H1 (cell line): ENCODE results near the gene MIEF2. TPM values are rescaled to one million over a fixed set of nuclear protein-coding genes. Genes with fewer than 3 reads are reported as not detected.

Source experiments
- CTCF ChIA-PET: fragments of 300-600 bp; sonication (Branson Sonifier 250); formaldehyde crosslinking; loops from one replicate; lab custom pipeline; 2021; ENCODE audit not compliant: partially characterized antibody; lab: Charles Lee
- POLR2A ChIA-PET: fragments of 300-600 bp; sonication (Branson Sonifier 250); formaldehyde crosslinking; loops from one replicate; lab custom pipeline; 2021; ENCODE audit warnings: inconsistent platforms; ENCODE audit not compliant: partially characterized antibody; lab: Charles Lee
- DNase-seq, 2 experiments: peaks; one replicate each; pipeline versions ENCODE4 v3.0.0 to v3.0.0-alpha.2; 2010 to 2022; ENCODE audit warnings: low spot score in 2 of 2, low read depth in 1 of 2, mixed read lengths in 1 of 2
- FAIRE-seq: peaks from 2 replicates; lab custom pipeline; 2011; peaks lifted over from hg19 to GRCh38; lab: Jason Lieb, UNC
- H2AFZ ChIP-seq: 2 replicates; pipeline ENCODE4 v1.8.1; 2012; ENCODE audit warnings: low read length, inconsistent platforms
- H2AK5ac ChIP-seq: 2 replicates; pipeline ENCODE4 v1.6.1; 2013; ENCODE audit warnings: low read depth, low read length
- H2BK120ac ChIP-seq: replicated peaks from 2 replicates; pipeline ENCODE3; 2013; ENCODE audit warnings: low read depth, low read length, inconsistent platforms
- H2BK12ac ChIP-seq: 2 replicates; pipeline ENCODE4 v1.6.1; 2013; ENCODE audit warnings: low read depth, low read length
- H2BK15ac ChIP-seq: 2 replicates; pipeline ENCODE4 v1.6.1; 2013; ENCODE audit warnings: low read length
- H2BK20ac ChIP-seq: 2 replicates; pipeline ENCODE4 v1.6.1; 2013; ENCODE audit warnings: low read length
- H2BK5ac ChIP-seq: 2 replicates; pipeline ENCODE4 v1.6.1; 2013; ENCODE audit warnings: low read depth, low read length
- H3K14ac ChIP-seq: 2 replicates; pipeline ENCODE4 v1.6.1; 2013; ENCODE audit warnings: inconsistent platforms; ENCODE audit not compliant: insufficient read length
- H3K18ac ChIP-seq: 2 replicates; pipeline ENCODE4 v1.6.1; 2013; ENCODE audit warnings: low read length; ENCODE audit errors: extremely low read depth
- H3K23ac ChIP-seq: 2 replicates; pipeline ENCODE4 v1.6.1; 2013; ENCODE audit warnings: inconsistent platforms; ENCODE audit not compliant: insufficient read length
- H3K23me2 ChIP-seq: 2 replicates; pipeline ENCODE4 v1.6.1; 2013; ENCODE audit warnings: low read depth, low read length
- H3K27ac ChIP-seq: 2 replicates; pipeline ENCODE4 v1.6.1; 2011; ENCODE audit warnings: low read depth, low read length, inconsistent platforms
- H3K27me3 ChIP-seq, 4 experiments: replicated peaks in 1 of 4; 1 replicate in 1 of 4; 2 replicates in 3 of 4; pipeline versions ENCODE4 v1.6.1 to v1.8.1; 2011 to 2013; ENCODE audit warnings: low read length in 3 of 4, mild to moderate bottlenecking in 3 of 4, inconsistent platforms in 2 of 4, mixed read lengths in 2 of 4, moderate library complexity in 1 of 4; ENCODE audit not compliant: control insufficient read depth in 3 of 4, insufficient read depth in 3 of 4; ENCODE audit errors: extremely low read depth in 1 of 4
- H3K36me3 ChIP-seq, 4 experiments: 2 replicates each; pipeline versions ENCODE4 v1.6.1 to v1.8.1; 2011 to 2013; ENCODE audit warnings: mild to moderate bottlenecking in 4 of 4, low read length in 3 of 4, moderate library complexity in 2 of 4, control low read depth in 1 of 4, inconsistent platforms in 1 of 4; ENCODE audit not compliant: insufficient read depth in 4 of 4, control insufficient read depth in 2 of 4
- H3K4ac ChIP-seq: replicated peaks from 2 replicates; pipeline ENCODE3; 2013; ENCODE audit warnings: low read length, low read depth, mixed read lengths, inconsistent platforms; ENCODE audit not compliant: insufficient read length
- H3K4me1 ChIP-seq, 4 experiments: replicated peaks in 1 of 4; 1 replicate in 1 of 4; 2 replicates in 3 of 4; pipeline versions ENCODE4 v1.6.1 to v1.8.1; 2011 to 2013; ENCODE audit warnings: low read length in 3 of 4, inconsistent platforms in 2 of 4, mixed read lengths in 1 of 4; ENCODE audit not compliant: insufficient read depth in 4 of 4, control insufficient read depth in 3 of 4
- H3K4me2 ChIP-seq, 2 experiments: 2 replicates each; pipeline versions ENCODE4 v1.6.1 to v1.8.1; 2011 to 2013; ENCODE audit warnings: low read depth in 2 of 2, low read length in 2 of 2, control low read depth in 1 of 2, inconsistent platforms in 1 of 2, mild to moderate bottlenecking in 1 of 2; ENCODE audit not compliant: insufficient read depth in 1 of 2
- H3K4me3 ChIP-seq, 4 experiments: fragments of 200-600, 300-600 bp in 1 of 4; sonication (generic), shearing (Covaris generic), sonication (Bioruptor Twin) in 1 of 4; 2 replicates each; pipeline versions ENCODE4 v1.5.1 to v1.8.1; 2011 to 2016; ENCODE audit warnings: low read length in 4 of 4, low read depth in 3 of 4, control low read depth in 2 of 4, inconsistent platforms in 2 of 4, mild to moderate bottlenecking in 2 of 4, mixed read lengths in 1 of 4, moderate library complexity in 1 of 4; ENCODE audit not compliant: insufficient read depth in 2 of 4; ENCODE audit errors: extremely low read depth in 1 of 4
- H3K56ac ChIP-seq: replicated peaks from 2 replicates; pipeline ENCODE3; 2013; ENCODE audit warnings: low read depth, mild to moderate bottlenecking, mixed read lengths, low read length, inconsistent platforms; ENCODE audit not compliant: insufficient read length
- H3K79me1 ChIP-seq: 2 replicates; pipeline ENCODE4 v1.6.1; 2013; ENCODE audit warnings: low read depth, low read length, control low read depth
- H3K79me2 ChIP-seq, 2 experiments: 2 replicates each; pipeline versions ENCODE4 v1.6.1 to v1.8.1; 2012 to 2013; ENCODE audit warnings: low read length in 2 of 2, mild to moderate bottlenecking in 2 of 2, inconsistent platforms in 1 of 2; ENCODE audit not compliant: insufficient read depth in 2 of 2, control insufficient read depth in 1 of 2
- H3K9ac ChIP-seq, 4 experiments: replicated peaks in 1 of 4; 1 replicate in 1 of 4; 2 replicates in 3 of 4; pipeline versions ENCODE4 v1.6.1 to v1.8.1; 2011 to 2013; ENCODE audit warnings: low read depth in 3 of 4, low read length in 3 of 4, control low read depth in 2 of 4, mild to moderate bottlenecking in 2 of 4, moderate library complexity in 2 of 4, inconsistent platforms in 1 of 4; ENCODE audit errors: extremely low read depth in 1 of 4
- H3K9me3 ChIP-seq, 2 experiments: 2 replicates each; pipeline versions ENCODE4 v1.6.1 to v1.8.1; 2012 to 2013; ENCODE audit warnings: mild to moderate bottlenecking in 2 of 2, moderate library complexity in 2 of 2, control low read depth in 1 of 2, inconsistent platforms in 1 of 2, low read depth in 1 of 2, low read length in 1 of 2, mixed read lengths in 1 of 2; ENCODE audit not compliant: insufficient read depth in 2 of 2
- H4K20me1 ChIP-seq, 2 experiments: replicated peaks in 1 of 2; 2 replicates each; pipeline versions ENCODE3 to v1.8.1; 2011 to 2013; ENCODE audit warnings: inconsistent platforms in 2 of 2, low read length in 2 of 2, mild to moderate bottlenecking in 1 of 2; ENCODE audit not compliant: insufficient read depth in 2 of 2, control insufficient read depth in 1 of 2
- H4K5ac ChIP-seq: 2 replicates; pipeline ENCODE4 v1.6.1; 2013; ENCODE audit warnings: low read length, low read depth, mixed read lengths, inconsistent platforms; ENCODE audit not compliant: insufficient read length
- H4K8ac ChIP-seq: 2 replicates; pipeline ENCODE4 v1.8.0; 2013; ENCODE audit warnings: mild to moderate bottlenecking, moderate library complexity, low read length, inconsistent platforms; ENCODE audit not compliant: insufficient read depth; ENCODE audit errors: extremely low read depth
- H4K91ac ChIP-seq: replicated peaks from 2 replicates; pipeline ENCODE3; 2013; ENCODE audit warnings: low read length, mixed read lengths, inconsistent platforms; ENCODE audit not compliant: insufficient read length
- CREB1 ChIP-seq: IDR thresholded peaks from 2 replicates; pipeline ENCODE4 v1.6.1; 2012; ENCODE audit warnings: inconsistent platforms
- EZH2 ChIP-seq: fragments of 200-600 bp; sonication (generic); IDR thresholded peaks from 2 replicates; pipeline ENCODE4 v1.7.1; 2012; ENCODE audit warnings: low read depth, mild to moderate bottlenecking, moderate library complexity, low read length, inconsistent platforms; ENCODE audit not compliant: severe bottlenecking
- JUND ChIP-seq: IDR thresholded peaks from 2 replicates; pipeline ENCODE4 v1.6.1; 2011; ENCODE audit warnings: mild to moderate bottlenecking, improper control_type of control experiment, low read length
- MAFK ChIP-seq: IDR thresholded peaks from 2 replicates; pipeline ENCODE4 v1.6.1; 2012; ENCODE audit warnings: low read depth, mild to moderate bottlenecking, improper control_type of control experiment, low read length
- NANOG ChIP-seq: IDR thresholded peaks from 2 replicates; pipeline ENCODE4 v1.6.1; 2011; ENCODE audit warnings: low read length, low read depth, mild to moderate bottlenecking, inconsistent platforms; ENCODE audit not compliant: insufficient read depth, poor library complexity, severe bottlenecking
- NRF1 ChIP-seq: IDR thresholded peaks from 2 replicates; pipeline ENCODE4 v1.6.1; 2011; ENCODE audit warnings: mild to moderate bottlenecking, low read depth, low read length, improper control_type of control experiment
- POLR2AphosphoS5 ChIP-seq: IDR thresholded peaks from 2 replicates; pipeline ENCODE4 v1.6.1; 2011; ENCODE audit warnings: low read depth, low read length
- RNF2 ChIP-seq: fragments of 200-900, 300-1000 bp; sonication (generic); IDR thresholded peaks from 2 replicates; pipeline ENCODE4 v1.7.1; 2016; ENCODE audit warnings: borderline replicate concordance, low read depth, mild to moderate bottlenecking, antibody characterized with exemption, low read length; ENCODE audit not compliant: poor library complexity, severe bottlenecking; ENCODE audit errors: missing control alignments
- SIN3A ChIP-seq, 2 experiments: IDR thresholded peaks in 1 of 2; conservative IDR thresholded peaks in 1 of 2; 2 replicates each; pipeline ENCODE4 v1.6.1; 2011 to 2012; ENCODE audit warnings: low read length in 2 of 2, improper control_type of control experiment in 1 of 2, low read depth in 1 of 2, mild to moderate bottlenecking in 1 of 2
- YY1 ChIP-seq: IDR thresholded peaks from 2 replicates; pipeline ENCODE4 v1.6.1; 2011; ENCODE audit warnings: low read depth, mild to moderate bottlenecking, low read length
- WGBS, 2 experiments: shearing (Covaris generic) in 1 of 2; methylation state at CpG; one replicate each; pipeline versions ENCODE4 v1.1.6 to v1.1.7; 2013 to 2015; ENCODE audit warnings: low lambda C conversion rate in 2 of 2, mixed read lengths in 2 of 2, inconsistent platforms in 1 of 2, low coverage in 1 of 2, missing lambda C conversion rate in 1 of 2; ENCODE audit not compliant: insufficient replicate concordance in 2 of 2, insufficient coverage in 1 of 2, insufficient read length in 1 of 2; ENCODE audit errors: extremely low coverage in 1 of 2, missing lambda C conversion rate in 1 of 2; 5-methylcytosine and 5-hydroxymethylcytosine counted together
- polyA plus RNA-seq, 7 experiments: library from polyadenylated mRNA; depleted of rRNA in 3 of 7; stranded (reverse) in 5 of 7; unstranded in 2 of 7; fragments of >200 nt in 5 of 7; fragments of 200-250 nt in 2 of 7; gene quantifications; 1 replicate in 5 of 7; 2 replicates in 1 of 7; 4 replicates in 1 of 7; pipeline versions ENCODE4 v1.2.1 to v1.2.3, GENCODE V29; 2011 to 2013; ENCODE audit warnings: missing spikeins in 2 of 7, mixed read lengths in 2 of 7
- total RNA-seq: library from RNA; stranded (reverse); fragmentation: NEBNext Ultra II Directional; extraction: Animal tissue kit (Norgen Biotek cat#: 25700); gene quantifications from 2 replicates; pipeline ENCODE4 v1.2.1, GENCODE V29; 2021

The MIEF2 gene
- total and polyA plus RNA-seq, 2 of the 8 experiments (the other 6 are each of a cell fraction or from before 2014, with no cell fraction given): 9.9 to 24.9 TPM

DNA sequence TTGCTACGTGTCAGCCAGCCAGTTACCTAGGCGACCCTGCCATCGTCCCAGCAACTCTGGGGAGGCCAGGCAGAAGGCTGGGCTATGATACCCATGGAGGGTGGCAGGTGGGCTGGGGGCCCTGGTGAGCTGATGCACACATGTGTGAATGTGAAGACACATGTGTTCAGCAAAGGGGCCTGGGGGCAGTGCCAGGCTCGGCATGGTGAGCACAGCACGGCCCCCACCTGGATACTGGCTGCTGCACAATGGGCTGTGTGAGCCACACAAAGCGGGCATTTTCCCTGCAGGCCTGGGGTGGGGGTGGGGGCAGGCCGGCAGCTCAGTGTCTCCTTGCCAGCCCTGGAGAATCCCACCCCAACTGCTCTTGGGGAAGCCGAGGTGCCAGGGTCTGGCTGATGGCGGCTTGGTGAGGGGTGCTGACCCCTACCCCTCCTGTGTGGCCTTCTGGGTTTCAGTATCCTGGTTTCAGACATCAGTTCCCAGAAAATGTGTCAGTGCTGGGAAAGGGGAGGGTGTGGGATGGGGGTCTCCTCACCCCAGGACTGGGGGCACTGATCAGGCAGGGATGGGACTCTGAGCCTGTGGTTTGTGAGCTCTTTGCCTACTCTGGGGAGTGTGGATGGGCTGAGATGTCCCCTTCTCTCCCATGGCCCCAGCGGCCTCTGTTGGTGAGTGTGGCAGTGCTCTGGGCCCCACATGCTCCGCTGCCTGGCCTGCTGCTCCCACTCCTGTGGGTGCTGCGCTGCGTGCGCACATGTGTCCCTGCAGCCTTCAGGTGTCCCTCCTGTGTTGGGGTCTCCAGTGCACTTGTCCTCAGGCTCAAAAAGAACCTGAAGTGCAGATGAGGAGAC lies 29.9 kb upstream of the MIEF2 start:
- H2BK12ac ChIP-seq: no peak overlapping the region
- H3K18ac ChIP-seq: no peak overlapping the region
- H3K27ac ChIP-seq: no peak overlapping the region
- H3K9me3 ChIP-seq: no peaks in the 10 kb centered on the region
- H4K5ac ChIP-seq: no peak overlapping the region
- no peak overlapping the region for H3K23ac ChIP-seq
- H3K14ac ChIP-seq: no peak overlapping the region
- no peak overlapping the region for H3K56ac ChIP-seq
- H3K79me1 ChIP-seq: peaks cover 50% of the 10 kb centered on the region
- peaks cover 15 to 30% (median 17%) of the 10 kb centered on the region in 4 experiments; a peak in 6 of 8 replicates for H3K36me3 ChIP-seq
- peaks cover 7% of the 10 kb centered on the region for H3K23me2 ChIP-seq
- H3K79me2 ChIP-seq: peaks cover 8 to 67% of the 10 kb centered on the region in 2 experiments
- POLR2A ChIA-PET: interaction anchor here (0.6 to 3.6 kb wide), 7 partner anchors 12 to 48 kb away, joined by 3 to 14 read pairs (median 5); partner anchors contain the start of genes FLII and MIEF2
- no peaks in the 10 kb centered on the region for H3K27me3 ChIP-seq
- 81% methylated on average over 14 of the region's 14 CpGs; no CpG with 5 or more reads in 1 of the 2 experiments for WGBS, 2 experiments
- no peak overlapping the region; the same call in 1 of the 2 replicates for H4K8ac ChIP-seq
- CTCF ChIA-PET: interaction anchor here (0.6 to 8.4 kb wide), 10 partner anchors 10 to 89 kb away, joined by 3 to 76 read pairs (median 5); no protein-coding TSS in a partner anchor
- H3K4me2 ChIP-seq: no peak overlapping the region
- DNase-seq (no peak), FAIRE-seq (no peak)
- H3K4ac ChIP-seq: no peak overlapping the region
- H2AFZ ChIP-seq: no peak overlapping the region
- H4K20me1 ChIP-seq: peaks cover 18 to 31% of the 10 kb centered on the region in 2 experiments
- peak overlapping the region; percentile 52; the same call in 1 of the 2 replicates for H2BK5ac ChIP-seq
- H2BK15ac ChIP-seq: no peak overlapping the region
- peaks cover 0 to 10% (median 6%) of the 10 kb centered on the region in 4 experiments; a peak in 4 of 7 replicates for H3K4me1 ChIP-seq
- H4K91ac ChIP-seq: no peak overlapping the region
- no peak overlapping the region for H3K9ac ChIP-seq
- no peak overlapping the region for H2AK5ac ChIP-seq
- no peak overlapping the region for H2BK20ac ChIP-seq
- no peak overlapping the region for H3K4me3 ChIP-seq
- H2BK120ac ChIP-seq: no peak overlapping the region
- TF ChIP-seq NANOG (no peak), RNF2 (no peak), MAFK (no peak), EZH2 (no peak), SIN3A (conservative IDR thresholded peaks at IDR 0.05 in 1 of 2, IDR thresholded peaks at IDR 0.05 in 1 of 2; ENCODE audit: low read depth in 1 of 2, low read length in 2 of 2) (no peak), JUND (no peak), NRF1 (no peak), CREB1 (no peak), POLR2AphosphoS5 (no peak), YY1 (no peak)
